GM23338 (cell line): ENCODE results near the gene PDE1C. TPM values are rescaled to one million over a fixed set of nuclear protein-coding genes. Genes with fewer than 3 reads are reported as not detected.

Source experiments
- ATAC-seq: fragments of 200-7000 bp; cut with Tn5 transposase; 3 replicates; pipeline ENCODE4 v1.9.1; 2020
- DNase-seq: peaks from one replicate; pipeline ENCODE4 v3.0.0-alpha.2; 2015; ENCODE audit warnings: low spot score
- H2AFZ ChIP-seq: fragments of 200-600 bp; sonication (generic); 2 replicates; pipeline ENCODE4 v1.8.0; 2016; ENCODE audit warnings: antibody characterized with exemption, mild to moderate bottlenecking, moderate library complexity
- H3F3A ChIP-seq: fragments of 200-600 bp; sonication (generic); replicated peaks from 2 replicates; pipeline ENCODE4 v1.8.0; 2017; ENCODE audit warnings: antibody characterized with exemption, mixed run types, low read depth
- H3K27ac ChIP-seq: fragments of 200-600 bp; sonication (generic); 2 replicates; pipeline ENCODE4 v1.6.1; 2016; ENCODE audit warnings: low read depth
- H3K27me3 ChIP-seq: fragments of 200-600 bp; sonication (generic); 2 replicates; pipeline ENCODE4 v1.8.0; 2016; ENCODE audit warnings: mild to moderate bottlenecking, mixed run types, moderate library complexity; ENCODE audit not compliant: insufficient read depth
- H3K36me3 ChIP-seq: fragments of 200-600 bp; sonication (generic); 2 replicates; pipeline ENCODE4 v1.8.0; 2016; ENCODE audit warnings: mild to moderate bottlenecking; ENCODE audit not compliant: insufficient read depth
- H3K4me1 ChIP-seq: fragments of 200-600 bp; sonication (generic); 2 replicates; pipeline ENCODE4 v1.8.0; 2016; ENCODE audit warnings: mild to moderate bottlenecking, moderate library complexity; ENCODE audit not compliant: insufficient read depth
- H3K4me2 ChIP-seq: fragments of 200-600 bp; sonication (generic); 2 replicates; pipeline ENCODE4 v1.7.1; 2017; ENCODE audit warnings: mixed run types
- H3K4me3 ChIP-seq: fragments of 200-600 bp; sonication (generic); 2 replicates; pipeline ENCODE4 v1.6.1; 2016; ENCODE audit warnings: mixed run types
- H3K79me2 ChIP-seq: fragments of 200-600 bp; sonication (generic); replicated peaks from 2 replicates; pipeline ENCODE4 v1.8.0; 2017; ENCODE audit warnings: mild to moderate bottlenecking; ENCODE audit not compliant: insufficient read depth
- H3K9me2 ChIP-seq: fragments of 200-600 bp; sonication (generic); 2 replicates; pipeline ENCODE4 v1.8.0; 2017; ENCODE audit not compliant: insufficient read depth
- H4K20me1 ChIP-seq: fragments of 200-600 bp; sonication (generic); replicated peaks from 2 replicates; pipeline ENCODE4 v1.8.0; 2017; ENCODE audit warnings: mild to moderate bottlenecking; ENCODE audit not compliant: insufficient read depth
- H3K27ac Mint-ChIP-seq: 2 replicates; pipeline ENCODE4 v1.8.0; 2020; ENCODE audit warnings: inconsistent platforms, mild to moderate bottlenecking, moderate library complexity, mixed read lengths
- H3K27me3 Mint-ChIP-seq: 3 replicates; pipeline ENCODE4 v1.8.0; 2022; ENCODE audit warnings: low read depth, mild to moderate bottlenecking, moderate library complexity, mixed read lengths, inconsistent platforms; ENCODE audit not compliant: insufficient read depth, poor library complexity
- H3K36me3 Mint-ChIP-seq: 3 replicates; pipeline ENCODE4 v1.8.0; 2021; ENCODE audit warnings: low read depth, mild to moderate bottlenecking, inconsistent platforms, moderate library complexity, mixed read lengths
- H3K4me1 Mint-ChIP-seq: 3 replicates; pipeline ENCODE4 v1.8.0; 2020; ENCODE audit warnings: mild to moderate bottlenecking, inconsistent platforms, mixed read lengths
- H3K4me3 Mint-ChIP-seq: 3 replicates; pipeline ENCODE4 v1.8.0; 2021; ENCODE audit warnings: moderate library complexity, mild to moderate bottlenecking, inconsistent platforms, mixed read lengths
- H3K9me3 Mint-ChIP-seq: 3 replicates; pipeline ENCODE4 v1.8.0; 2020; ENCODE audit warnings: moderate library complexity, mild to moderate bottlenecking, inconsistent platforms, mixed read lengths
- CREB1 ChIP-seq: fragments of 250-450 bp; sonication (Bioruptor Pico); IDR thresholded peaks from 2 replicates; pipeline ENCODE4 v1.5.0; 2020; ENCODE audit warnings: low read depth, mild to moderate bottlenecking, moderate library complexity
- CTCF ChIP-seq, 2 experiments: fragments of 200-600 bp in 1 of 2; sonication (generic) in 1 of 2; conservative IDR thresholded peaks; 2 replicates each; pipeline versions ENCODE4 v1.5.1 to v1.6.1; 2016 to 2017; ENCODE audit warnings: antibody characterized with exemption in 2 of 2, low read depth in 2 of 2, mild to moderate bottlenecking in 2 of 2, moderate library complexity in 1 of 2
- EZH2 ChIP-seq: fragments of 200-600 bp; sonication (generic); IDR thresholded peaks from one replicate; pipeline ENCODE4 v1.8.0; 2017; ENCODE audit warnings: antibody characterized with exemption, mild to moderate bottlenecking, low read depth; ENCODE audit not compliant: unreplicated experiment
- EZH2phosphoT487 ChIP-seq: fragments of 200-600 bp; sonication (generic); IDR thresholded peaks from one replicate; pipeline ENCODE4 v1.8.1; 2018; ENCODE audit warnings: antibody characterized with exemption; ENCODE audit not compliant: unreplicated experiment
- JUNB ChIP-seq: IDR thresholded peaks from one replicate; pipeline ENCODE4 v1.6.1; 2016; ENCODE audit warnings: antibody characterized with exemption; ENCODE audit not compliant: unreplicated experiment
- NANOG ChIP-seq: IDR thresholded peaks from 2 replicates; pipeline ENCODE4 v1.6.1; 2016; ENCODE audit warnings: antibody characterized with exemption, borderline replicate concordance
- POLR2AphosphoS5 ChIP-seq: IDR thresholded peaks from 2 replicates; pipeline ENCODE4 v1.6.1; 2016; ENCODE audit warnings: antibody characterized with exemption, low read depth
- REST ChIP-seq: IDR thresholded peaks from one replicate; pipeline ENCODE4 v1.6.1; 2018; ENCODE audit warnings: antibody characterized with exemption; ENCODE audit not compliant: unreplicated experiment
- STAT1 ChIP-seq: IDR thresholded peaks from one replicate; pipeline ENCODE4 v1.6.1; 2016; ENCODE audit warnings: antibody characterized with exemption; ENCODE audit not compliant: unreplicated experiment
- ZNF114 ChIP-seq: fragments of 250-450 bp; sonication (Bioruptor Pico); IDR thresholded peaks from 2 replicates; pipeline ENCODE4 v1.5.0; 2020; ENCODE audit warnings: mild to moderate bottlenecking, moderate library complexity
- ZNF331 ChIP-seq: fragments of 250-450 bp; sonication (Bioruptor Pico); IDR thresholded peaks from 2 replicates; pipeline ENCODE4 v1.5.0; 2020; ENCODE audit warnings: low read depth, mild to moderate bottlenecking, moderate library complexity
- ZNF462 ChIP-seq: fragments of 250-450 bp; sonication (Bioruptor Pico); IDR thresholded peaks from 2 replicates; pipeline ENCODE4 v1.5.0; 2020; ENCODE audit warnings: mild to moderate bottlenecking, moderate library complexity
- polyA plus RNA-seq: library from polyadenylated mRNA; unstranded; fragments of >200 nt; fragmentation: Nextera tagmentation; extraction: Ambion mirVana; gene quantifications from 2 replicates; pipeline ENCODE4 v1.2.1, GENCODE V29; 2016
- total RNA-seq: library from RNA; depleted of rRNA; stranded (reverse); fragments of >200 nt; shearing (Covaris generic); gene quantifications from 2 replicates; pipeline ENCODE4 v1.2.3, GENCODE V29; 2014
- TF ChIP-seq, protein P1 (sequence below): IDR thresholded peaks from 2 replicates; pipeline ENCODE4 v1.6.1; 2016; ENCODE audit warnings: antibody characterized with exemption

PDE1C gene
- total and polyA plus RNA-seq, 2 experiments from 2014 or later: 0.28 TPM; not detected in 1

DNA sequence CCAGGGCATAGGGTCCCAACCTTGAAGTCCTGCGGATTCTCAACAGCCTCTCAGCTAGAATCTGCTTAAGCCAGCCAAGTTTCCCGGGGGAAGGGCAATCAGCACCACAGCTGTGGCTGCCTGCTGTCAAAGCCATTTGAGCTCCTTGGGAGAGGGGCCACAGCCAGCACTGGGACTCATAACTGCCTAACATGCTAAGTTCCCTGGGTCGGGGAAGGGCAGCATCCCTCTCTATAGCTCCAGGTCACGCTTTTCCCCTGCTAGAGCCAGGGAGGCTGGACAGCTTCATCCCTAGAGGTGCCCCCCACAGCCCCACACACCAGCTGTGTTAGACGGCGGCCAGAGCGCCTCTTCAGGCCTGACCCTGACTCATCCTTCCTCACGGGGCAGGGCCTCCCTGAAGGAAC is 49.6 kb upstream of the PDE1C start (continued):
- TF ChIP-seq ZNF462 (CRISPR knock-in tag) (no peak), EZH2 (no peak), POLR2AphosphoS5 (no peak)

DNA sequence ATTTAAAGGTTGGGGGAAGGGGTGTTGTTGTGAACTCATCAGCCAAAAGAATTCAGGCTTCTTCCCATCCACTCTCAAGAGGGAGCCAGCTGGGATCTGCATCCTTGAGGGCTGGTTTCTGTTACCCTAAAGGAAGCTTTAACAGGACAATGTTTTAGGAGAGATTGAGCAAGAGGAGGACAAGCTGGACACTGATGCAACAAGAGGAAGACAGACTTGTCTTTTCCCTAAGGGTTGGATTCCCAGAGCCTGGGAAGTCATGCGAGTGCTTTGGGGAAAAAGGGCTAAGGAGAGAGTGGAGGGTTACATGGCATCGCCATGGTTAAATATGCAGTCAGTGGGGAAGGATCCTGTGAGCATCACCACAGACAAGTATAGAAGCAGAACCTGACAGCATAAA is 47.6 kb upstream of the PDE1C start:
- Histone ChIP-seq H3K9me2 (no peaks in the 10 kb centered on the region), H3K27ac (no peak overlapping the region), H3K27me3 (no peaks in the 10 kb centered on the region), H3K79me2 (no peaks in the 10 kb centered on the region), H3K4me2 (no peak overlapping the region), H3K36me3 (no peaks in the 10 kb centered on the region), H3F3A (no peaks in the 10 kb centered on the region), H2AFZ (no peak overlapping the region), H3K4me1 (peaks cover 7% of the 10 kb centered on the region), H3K4me3 (no peak overlapping the region), H4K20me1 (no peaks in the 10 kb centered on the region)
- no peak overlapping the region for H3K4me3 Mint-ChIP-seq
- peaks cover 2% of the 10 kb centered on the region for H3K27me3 Mint-ChIP-seq
- no peaks in the 10 kb centered on the region; the same call in 2 of the 3 replicates for H3K36me3 Mint-ChIP-seq
- DNase-seq (no peak), ATAC-seq (no peak)
- no peaks in the 10 kb centered on the region for H3K9me3 Mint-ChIP-seq
- no peak overlapping the region for H3K27ac Mint-ChIP-seq
- H3K4me1 Mint-ChIP-seq: peaks cover 20% of the 10 kb centered on the region
- TF ChIP-seq EZH2phosphoT487: no peak
- TF ChIP-seq STAT1: no peak
- TF ChIP-seq CTCF (conservative IDR thresholded peaks at IDR 0.05; ENCODE audit: low read depth in 2 of 2): no peak
- no peak for TF ChIP-seq ZNF114 (CRISPR knock-in tag)
- TF ChIP-seq, protein P1, sequence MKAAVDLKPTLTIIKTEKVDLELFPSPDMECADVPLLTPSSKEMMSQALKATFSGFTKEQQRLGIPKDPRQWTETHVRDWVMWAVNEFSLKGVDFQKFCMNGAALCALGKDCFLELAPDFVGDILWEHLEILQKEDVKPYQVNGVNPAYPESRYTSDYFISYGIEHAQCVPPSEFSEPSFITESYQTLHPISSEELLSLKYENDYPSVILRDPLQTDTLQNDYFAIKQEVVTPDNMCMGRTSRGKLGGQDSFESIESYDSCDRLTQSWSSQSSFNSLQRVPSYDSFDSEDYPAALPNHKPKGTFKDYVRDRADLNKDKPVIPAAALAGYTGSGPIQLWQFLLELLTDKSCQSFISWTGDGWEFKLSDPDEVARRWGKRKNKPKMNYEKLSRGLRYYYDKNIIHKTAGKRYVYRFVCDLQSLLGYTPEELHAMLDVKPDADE: no peak
- TF ChIP-seq NANOG: no peak
- TF ChIP-seq CREB1 (CRISPR knock-in tag): no peak
- no peak for TF ChIP-seq POLR2AphosphoS5
- no peak for TF ChIP-seq JUNB
- TF ChIP-seq EZH2: no peak
- TF ChIP-seq ZNF331: no peak
- no peak for TF ChIP-seq REST
